ENCODE measurements around the gene RAB13. TPM values are rescaled to one million over a fixed set of nuclear protein-coding genes. Genes with fewer than 3 reads are reported as not detected.

RAB13 gene
- total and polyA plus RNA-seq, 2 of the 8 experiments (the other 6 are each of a cell fraction or from before 2014, with no cell fraction given), result 70.5 to 157 TPM

DNA sequence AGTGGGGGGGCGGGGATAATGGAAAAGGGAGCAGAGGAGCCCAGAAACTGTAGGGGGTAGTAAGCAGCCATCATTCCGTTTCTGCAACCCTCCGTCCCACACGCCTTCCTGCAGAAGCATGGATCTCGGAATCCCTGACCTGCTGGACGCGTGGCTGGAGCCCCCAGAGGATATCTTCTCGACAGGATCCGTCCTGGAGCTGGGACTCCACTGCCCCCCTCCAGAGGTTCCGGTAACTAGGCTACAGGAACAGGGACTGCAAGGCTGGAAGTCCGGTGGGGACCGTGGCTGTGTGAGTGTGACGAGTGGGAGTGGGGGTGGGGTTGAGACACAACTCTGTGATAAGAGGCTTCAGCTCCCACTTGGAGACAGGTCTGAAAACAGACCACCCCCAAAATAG lies 17.7 kb downstream of the RAB13 start:
- CTCF ChIA-PET (ENCODE audit: partially characterized antibody), result interaction anchor here (1.7 to 4.5 kb wide), 2 partner anchors 10 to 22 kb away, joined by 4 to 29 read pairs; partner anchors contain the start of gene JTB
- Histone ChIP-seq H4K91ac (replicated peaks; ENCODE audit: insufficient read length, low read length) (peak overlapping the region; percentile 63), H2BK5ac (ENCODE audit: low read depth, low read length) (peak overlapping the region; percentile 21), H2BK12ac (ENCODE audit: low read depth, low read length) (no peak overlapping the region), H4K20me1 (replicated peaks in 1 of 2; ENCODE audit: control insufficient read depth in 1 of 2, insufficient read depth in 2 of 2, low read length in 2 of 2) (no peaks in the 10 kb centered on the region), H4K8ac (ENCODE audit: extremely low read depth, insufficient read depth, low read length) (peak overlapping the region; percentile 92; the same call in 1 of the 2 replicates), H3K4me3 (ENCODE audit: extremely low read depth in 1 of 4, insufficient read depth in 2 of 4, low read depth in 3 of 4, low read length in 4 of 4) (peak overlapping the region; percentile 51 to 77 (median 66)), H2AK5ac (ENCODE audit: low read depth, low read length) (no peak overlapping the region), H4K5ac (ENCODE audit: insufficient read length, low read depth, low read length) (peak overlapping the region; percentile 37), H3K23me2 (ENCODE audit: low read depth, low read length) (peaks cover 16% of the 10 kb centered on the region), H3K27me3 (replicated peaks in 1 of 4; ENCODE audit: control insufficient read depth in 3 of 4, extremely low read depth in 1 of 4, insufficient read depth in 3 of 4, low read length in 3 of 4) (no peaks in the 10 kb centered on the region), H3K27ac (ENCODE audit: low read depth, low read length) (peak overlapping the region; percentile 61), H3K79me2 (ENCODE audit: control insufficient read depth in 1 of 2, insufficient read depth in 2 of 2, low read length in 2 of 2) (peaks cover 0 to 20% of the 10 kb centered on the region in 2 experiments; a peak in 2 of 4 replicates), H3K56ac (replicated peaks; ENCODE audit: insufficient read length, low read depth, low read length) (no peak overlapping the region), H3K23ac (ENCODE audit: insufficient read length) (no peak overlapping the region), H2BK120ac (replicated peaks; ENCODE audit: low read depth, low read length) (no peak overlapping the region), H2AFZ (ENCODE audit: low read length) (no peak overlapping the region), H3K14ac (ENCODE audit: insufficient read length) (no peak overlapping the region), H3K9ac (replicated peaks in 1 of 4; ENCODE audit: extremely low read depth in 1 of 4, low read depth in 3 of 4, low read length in 3 of 4) (peak overlapping the region; percentile 39 to 84 (median 73)), H2BK15ac (ENCODE audit: low read length) (peak overlapping the region; percentile 53; the same call in 1 of the 2 replicates), H2BK20ac (ENCODE audit: low read length) (no peak overlapping the region), H3K18ac (ENCODE audit: extremely low read depth, low read length) (peak overlapping the region; percentile 36), H3K4ac (replicated peaks; ENCODE audit: insufficient read length, low read depth, low read length) (peak overlapping the region; percentile 50), H3K4me2 (ENCODE audit: insufficient read depth in 1 of 2, low read depth in 2 of 2, low read length in 2 of 2) (peak overlapping the region; percentile 69 to 91), H3K79me1 (ENCODE audit: low read depth, low read length) (no peaks in the 10 kb centered on the region; the same call in 1 of the 2 replicates), H3K4me1 (replicated peaks in 1 of 4; ENCODE audit: control insufficient read depth in 3 of 4, insufficient read depth in 4 of 4, low read length in 3 of 4) (peaks cover 0 to 12% (median 5%) of the 10 kb centered on the region in 4 experiments; a peak in 5 of 7 replicates), H3K36me3 (ENCODE audit: control insufficient read depth in 2 of 4, insufficient read depth in 4 of 4, low read length in 3 of 4) (peaks cover 0 to 10% (median under 1%) of the 10 kb centered on the region in 4 experiments; a peak in 2 of 8 replicates), H3K9me3 (ENCODE audit: insufficient read depth in 2 of 2, low read depth in 1 of 2, low read length in 1 of 2) (no peaks in the 10 kb centered on the region)
- WGBS, 2 experiments (ENCODE audit: extremely low coverage in 1 of 2, insufficient coverage in 1 of 2, insufficient read length in 1 of 2, insufficient replicate concordance in 2 of 2, low coverage in 1 of 2, low lambda C conversion rate in 2 of 2, missing lambda C conversion rate in 1 of 2), result 48% methylated on average over 11 of the region's 13 CpGs; no CpG with 5 or more reads in 1 of the 2 experiments
- FAIRE-seq (no peak), DNase-seq (ENCODE audit: low read depth in 1 of 2, low spot score in 2 of 2) (no peak)
- POLR2A ChIA-PET (ENCODE audit: partially characterized antibody), result interaction anchor here (0.6 to 15.7 kb wide), 9 partner anchors 8 to 453 kb away, joined by 3 to 454 read pairs (median 47); partner anchors contain the start of genes CRTC2, DENND4B, GATAD2B and JTB
- TF ChIP-seq, protein P1, sequence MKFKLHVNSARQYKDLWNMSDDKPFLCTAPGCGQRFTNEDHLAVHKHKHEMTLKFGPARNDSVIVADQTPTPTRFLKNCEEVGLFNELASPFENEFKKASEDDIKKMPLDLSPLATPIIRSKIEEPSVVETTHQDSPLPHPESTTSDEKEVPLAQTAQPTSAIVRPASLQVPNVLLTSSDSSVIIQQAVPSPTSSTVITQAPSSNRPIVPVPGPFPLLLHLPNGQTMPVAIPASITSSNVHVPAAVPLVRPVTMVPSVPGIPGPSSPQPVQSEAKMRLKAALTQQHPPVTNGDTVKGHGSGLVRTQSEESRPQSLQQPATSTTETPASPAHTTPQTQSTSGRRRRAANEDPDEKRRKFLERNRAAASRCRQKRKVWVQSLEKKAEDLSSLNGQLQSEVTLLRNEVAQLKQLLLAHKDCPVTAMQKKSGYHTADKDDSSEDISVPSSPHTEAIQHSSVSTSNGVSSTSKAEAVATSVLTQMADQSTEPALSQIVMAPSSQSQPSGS (IDR thresholded peaks at IDR 0.05; ENCODE audit: low read length), result no peak
- TF ChIP-seq SRF (IDR thresholded peaks at IDR 0.05; ENCODE audit: low read depth, low read length) (no peak), HDAC2 (IDR thresholded peaks at IDR 0.05; ENCODE audit: borderline replicate concordance in 1 of 2, low read depth in 2 of 2, low read length in 2 of 2) (no peak), BACH1 (IDR thresholded peaks at IDR 0.05; ENCODE audit: low read length) (no peak), SIN3A (conservative IDR thresholded peaks at IDR 0.05 in 1 of 2, IDR thresholded peaks at IDR 0.05 in 1 of 2; ENCODE audit: low read depth in 1 of 2, low read length in 2 of 2) (0 out of 4 replicates have a peak, but pooled peaks of 1 of the 2 experiments have one; percentile 37), POLR2A (IDR thresholded peaks at IDR 0.05; ENCODE audit: control extremely low read depth in 1 of 2, low read depth in 2 of 2, low read length in 2 of 2) (no peak)

Measured in H1 (cell line).